Measurements from ENCODE around the gene EIF3F. TPM values are rescaled to one million over a fixed set of nuclear protein-coding genes. Genes with fewer than 3 reads are reported as not detected.

The EIF3F gene
- total RNA-seq, 1 experiment from 2014 or later = 293 TPM

DNA sequence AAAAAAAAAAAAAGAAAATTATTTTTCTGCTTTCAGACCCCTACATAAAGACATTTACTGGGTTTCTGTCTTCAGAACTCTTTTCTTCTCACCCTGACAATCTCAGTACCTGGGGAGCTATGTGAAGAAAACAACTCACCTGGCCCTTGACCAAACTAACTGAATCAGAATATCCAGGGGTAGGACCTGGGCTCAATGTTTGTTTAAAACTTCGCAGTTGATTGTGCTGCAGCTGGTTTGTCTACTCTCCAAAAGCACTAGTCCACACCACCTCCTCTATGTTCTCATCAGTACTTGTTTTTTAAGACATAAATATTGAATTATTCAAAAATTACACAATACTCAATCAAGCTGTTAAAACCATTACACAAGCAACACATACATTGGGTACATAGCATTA, 34.8 kb downstream of the EIF3F start:
- DNase-seq (ENCODE audit: low spot score) = no peak

DNA sequence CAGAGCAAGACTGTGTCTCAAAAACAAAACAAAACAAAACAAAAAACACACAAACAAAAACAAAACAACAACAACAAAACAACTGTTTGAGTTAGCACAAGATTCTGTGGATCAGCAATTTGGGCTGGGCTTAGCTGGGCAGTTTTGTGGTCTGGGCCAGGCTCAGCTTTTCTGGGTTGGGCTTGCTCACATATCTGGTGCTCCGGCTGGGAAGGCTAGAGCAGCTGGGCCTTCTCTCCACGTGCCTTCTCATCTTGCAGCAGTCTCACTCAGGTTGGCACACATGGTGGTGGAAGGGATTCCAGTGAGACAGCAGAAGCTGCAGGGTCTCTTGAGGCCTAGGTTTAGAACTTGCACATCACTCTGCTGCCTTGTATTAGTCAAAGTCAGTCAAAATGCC, 35.7 kb downstream of the EIF3F start:
- DNase-seq (ENCODE audit: low spot score) = no peak

DNA sequence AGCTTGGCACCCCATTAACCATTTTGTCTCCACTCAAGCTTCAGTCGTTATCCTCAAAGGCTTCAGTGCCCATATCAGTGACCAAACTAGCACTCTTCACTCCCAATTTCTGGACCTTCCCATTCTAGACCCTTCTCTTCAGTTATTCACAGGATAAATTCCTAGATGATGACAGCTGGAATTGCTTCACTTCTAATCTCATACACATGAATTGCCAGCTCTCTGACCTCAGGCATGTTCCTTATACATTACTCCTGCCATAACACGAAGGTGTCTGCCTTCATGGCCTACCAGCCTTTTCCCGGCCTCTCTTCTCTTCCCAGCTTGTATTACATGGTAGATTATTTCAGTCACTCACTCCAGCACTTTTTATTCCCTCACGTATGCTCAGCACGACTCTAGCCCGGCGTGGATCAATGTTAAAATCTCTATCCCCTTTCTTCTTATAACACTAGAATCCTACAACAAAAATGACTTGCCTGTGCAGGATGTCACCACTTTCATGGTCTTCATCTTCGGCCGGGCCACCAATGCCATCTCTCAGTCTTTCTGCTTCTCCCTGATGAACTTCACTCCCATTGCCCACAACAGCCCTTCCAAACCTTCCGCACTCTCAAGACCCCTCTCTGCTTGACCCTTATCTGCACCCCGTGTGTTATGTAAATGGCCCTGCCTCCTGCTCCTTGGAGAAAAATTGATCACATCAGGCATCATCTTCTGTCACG, 36.9 kb downstream of the EIF3F start:
- no peak for DNase-seq (ENCODE audit: low spot score)

DNA sequence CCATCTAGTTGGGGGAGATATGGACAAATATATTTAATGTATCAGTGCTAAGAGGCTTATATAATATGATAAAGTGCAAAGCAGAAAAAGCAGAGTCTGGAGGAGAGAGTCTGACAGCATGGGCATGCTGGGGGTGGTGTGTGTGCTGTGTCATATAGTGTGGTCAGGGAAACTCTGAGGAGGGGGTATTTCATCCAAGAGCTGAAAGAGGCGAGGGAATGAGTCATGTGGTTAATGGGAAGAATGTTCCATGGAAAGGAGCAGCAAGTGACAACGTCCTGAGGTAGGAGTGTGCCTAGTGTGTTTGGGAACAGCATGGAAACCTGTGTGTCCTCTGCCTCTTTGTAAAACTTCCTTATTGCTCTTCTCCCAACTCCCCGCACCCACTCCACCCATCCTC, 38.0 kb downstream of the EIF3F start:
- peak; percentile 47 for DNase-seq (ENCODE audit: low spot score)

DNA sequence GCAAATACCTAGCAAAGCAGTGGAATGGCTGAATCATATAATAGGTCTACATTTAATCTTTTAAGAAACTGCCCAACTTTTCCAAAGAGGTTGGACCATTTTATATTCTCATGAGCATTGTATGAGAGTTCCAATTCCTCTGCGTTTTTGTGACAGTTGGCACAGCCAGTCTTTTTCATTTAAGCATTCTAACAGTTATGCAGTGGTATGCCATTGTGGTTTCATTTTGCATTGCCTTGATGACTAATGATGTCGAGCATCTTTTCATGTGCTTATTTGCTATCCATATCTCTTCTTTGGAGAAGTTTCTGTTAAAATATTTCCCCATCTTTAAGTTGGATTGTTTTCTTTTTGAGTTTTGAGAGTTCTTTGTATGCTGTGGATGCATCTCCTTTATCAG, 38.7 kb downstream of the EIF3F start:
- DNase-seq (ENCODE audit: low spot score) = peak; percentile 79

DNA sequence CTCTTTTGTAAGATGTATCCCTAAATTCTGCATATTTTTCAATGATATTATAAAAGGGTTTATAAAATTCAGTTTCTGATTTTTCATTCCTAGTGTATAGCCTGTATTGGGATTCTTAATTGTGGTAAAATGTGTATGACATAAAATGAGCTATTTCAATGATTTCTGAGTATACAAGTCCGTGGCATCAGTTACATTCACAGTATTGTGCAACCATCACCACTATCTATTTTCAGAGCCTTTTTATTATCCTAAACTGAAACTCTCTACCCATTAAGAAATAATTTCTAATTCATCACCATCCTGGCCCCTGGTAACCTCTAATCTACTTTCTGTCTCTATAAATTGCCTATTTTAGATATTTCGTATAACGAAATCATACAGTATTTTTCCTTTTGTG, 39.8 kb downstream of the EIF3F start:
- DNase-seq (ENCODE audit: low spot score) = no peak

DNA sequence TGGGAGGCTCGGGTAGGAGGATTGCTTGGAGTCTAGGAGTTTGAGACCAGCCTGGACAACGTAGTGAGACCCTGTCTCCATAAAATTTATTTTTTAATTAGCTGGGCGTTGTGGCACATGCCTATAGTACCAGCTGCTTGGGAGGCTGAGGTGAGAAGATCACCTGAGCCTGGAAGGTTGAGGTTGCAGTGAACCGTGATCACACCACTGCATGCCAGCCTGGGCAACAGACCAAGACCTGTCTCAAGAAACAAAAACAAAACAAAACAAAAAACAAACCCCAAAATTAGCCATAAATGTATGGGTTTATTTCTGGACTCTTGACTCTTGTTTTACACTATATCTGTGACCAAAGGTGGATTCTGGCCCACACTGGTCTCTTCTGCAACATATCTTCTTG, 41.6 kb downstream of the EIF3F start:
- DNase-seq (ENCODE audit: low spot score) = no peak

DNA sequence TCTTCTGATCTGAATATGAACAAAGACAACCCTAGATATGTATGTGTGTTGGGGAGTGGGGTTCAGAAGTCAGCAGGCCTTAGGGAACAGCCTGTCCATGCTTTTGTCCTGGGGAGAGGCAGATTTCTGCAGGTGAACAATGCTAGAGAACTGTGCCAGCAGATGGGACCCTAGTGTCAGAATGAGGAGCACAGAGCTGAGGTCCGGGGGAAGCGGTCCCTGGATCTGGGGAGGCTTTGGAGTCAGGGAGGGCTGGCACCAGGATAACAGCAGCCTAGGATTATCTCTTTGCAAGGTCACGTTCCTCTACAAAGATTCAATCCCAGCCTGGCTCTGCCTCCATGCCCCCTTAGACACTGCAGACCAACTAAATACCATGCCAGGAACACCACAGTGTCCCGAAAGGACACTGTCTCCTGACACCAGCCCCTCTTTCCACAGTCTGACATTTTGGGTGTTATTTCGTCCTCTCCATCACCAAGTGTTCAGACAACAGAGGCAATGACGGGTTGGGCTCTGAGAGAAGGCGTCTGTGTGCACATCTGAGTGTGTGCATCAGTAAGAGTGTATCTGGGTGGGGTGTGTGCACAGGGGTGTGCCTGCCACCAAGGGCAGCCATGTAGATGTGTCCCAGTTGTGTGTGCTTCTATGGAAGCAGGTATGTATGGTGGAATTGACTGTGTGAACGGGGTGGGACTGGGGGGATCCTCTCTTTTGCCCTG, 43.5 kb downstream of the EIF3F start:
- no peak for DNase-seq (ENCODE audit: low spot score)

DNA sequence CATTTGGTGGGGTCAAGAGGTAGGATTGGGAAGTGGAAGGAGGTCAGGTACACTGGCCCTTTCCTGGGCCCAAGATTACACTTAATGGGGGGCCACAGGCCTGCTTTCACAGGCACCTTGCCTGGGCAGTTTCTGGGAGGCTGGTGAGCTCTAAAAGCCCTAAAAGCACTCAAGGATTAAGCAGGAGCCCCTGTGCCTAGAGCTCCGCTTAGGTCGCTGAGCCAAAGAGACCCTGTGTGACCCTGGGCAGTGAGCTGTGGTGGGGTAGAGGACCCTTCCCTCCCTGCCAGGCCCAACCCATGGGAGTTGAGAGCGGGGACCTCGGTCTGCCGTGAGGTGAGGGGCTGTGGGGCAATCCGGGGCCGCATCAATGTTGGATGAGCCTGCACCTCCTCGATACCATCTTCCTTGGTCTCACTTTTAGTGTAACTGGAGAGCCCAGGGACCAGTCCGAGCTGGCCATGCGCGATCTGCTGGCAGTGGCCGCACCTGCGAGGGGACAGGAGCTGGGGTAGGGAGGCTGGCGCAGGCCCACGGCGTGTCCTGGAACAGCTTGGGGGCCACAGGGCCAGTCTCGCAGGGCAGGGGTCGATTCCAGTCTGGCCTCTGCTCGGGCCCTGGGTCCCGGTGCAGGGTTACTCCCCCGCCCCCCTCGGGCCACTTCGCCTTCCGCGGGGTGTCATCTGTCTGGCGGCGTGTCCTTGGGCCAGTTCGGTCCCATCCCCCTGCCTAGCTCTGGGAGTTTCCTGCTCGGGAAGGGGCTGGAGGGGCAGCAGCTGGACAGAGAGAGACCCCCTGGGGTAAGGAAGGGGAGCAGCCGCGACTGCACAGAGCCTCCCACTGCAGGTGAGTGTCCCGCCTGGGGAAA, 44.3 kb downstream of the EIF3F start:
- no peak for DNase-seq (ENCODE audit: low spot score)

DNA sequence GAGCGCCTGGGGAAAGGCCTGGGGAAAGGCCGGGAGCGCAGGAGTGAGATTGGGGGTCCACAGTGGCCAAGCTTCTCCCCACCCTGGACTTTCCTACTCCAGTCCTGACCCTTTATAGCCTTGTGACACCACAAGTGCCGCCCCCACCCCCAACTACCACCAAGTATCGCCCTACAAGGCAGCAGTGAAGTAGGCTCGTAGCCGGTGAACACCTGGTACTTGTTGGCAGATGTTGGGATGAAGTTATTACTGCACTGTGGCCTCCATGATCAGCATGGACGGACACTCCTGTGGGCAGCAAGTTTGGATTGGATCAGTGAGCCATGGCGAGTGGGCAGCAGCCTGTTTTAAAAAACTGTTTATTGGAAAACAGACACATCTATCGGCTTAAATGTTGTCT, 45.0 kb downstream of the EIF3F start:
- no peak for DNase-seq (ENCODE audit: low spot score)

DNA sequence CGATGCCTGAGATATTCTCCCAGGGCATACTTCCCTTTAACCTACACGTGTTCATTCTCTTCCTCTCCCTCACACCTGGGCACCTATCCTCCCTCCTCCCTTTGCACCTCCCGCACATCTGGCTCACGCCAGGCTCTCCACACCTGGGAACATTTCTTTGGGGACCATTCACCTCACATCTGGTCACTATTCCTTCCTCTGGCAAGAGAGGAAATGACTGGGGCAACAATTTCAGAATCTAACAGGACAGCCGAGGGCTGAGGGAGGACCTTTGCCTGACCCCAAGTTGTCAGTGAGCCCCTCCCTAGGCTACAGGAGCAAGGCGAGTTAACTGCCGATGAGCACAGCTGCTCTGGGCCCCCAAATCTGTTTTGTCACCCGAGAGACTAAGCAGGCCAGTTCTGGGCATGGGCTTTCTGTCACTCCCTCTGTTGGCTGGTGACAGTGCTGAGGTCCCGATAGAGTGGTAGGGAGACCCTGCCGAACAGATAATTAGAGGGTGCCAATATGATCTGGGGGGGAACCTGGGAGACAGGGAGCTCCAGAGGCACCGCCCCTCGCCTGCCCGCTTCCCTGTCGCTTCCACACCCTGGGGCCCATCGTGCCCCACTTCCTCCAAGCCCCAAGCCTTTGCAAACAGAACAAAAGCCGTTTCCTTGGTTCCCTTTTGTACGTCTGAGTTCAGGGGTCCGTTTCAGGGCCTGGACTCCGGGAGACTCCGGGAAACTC, 45.6 kb downstream of the EIF3F start:
- no peak for DNase-seq (ENCODE audit: low spot score)

DNA sequence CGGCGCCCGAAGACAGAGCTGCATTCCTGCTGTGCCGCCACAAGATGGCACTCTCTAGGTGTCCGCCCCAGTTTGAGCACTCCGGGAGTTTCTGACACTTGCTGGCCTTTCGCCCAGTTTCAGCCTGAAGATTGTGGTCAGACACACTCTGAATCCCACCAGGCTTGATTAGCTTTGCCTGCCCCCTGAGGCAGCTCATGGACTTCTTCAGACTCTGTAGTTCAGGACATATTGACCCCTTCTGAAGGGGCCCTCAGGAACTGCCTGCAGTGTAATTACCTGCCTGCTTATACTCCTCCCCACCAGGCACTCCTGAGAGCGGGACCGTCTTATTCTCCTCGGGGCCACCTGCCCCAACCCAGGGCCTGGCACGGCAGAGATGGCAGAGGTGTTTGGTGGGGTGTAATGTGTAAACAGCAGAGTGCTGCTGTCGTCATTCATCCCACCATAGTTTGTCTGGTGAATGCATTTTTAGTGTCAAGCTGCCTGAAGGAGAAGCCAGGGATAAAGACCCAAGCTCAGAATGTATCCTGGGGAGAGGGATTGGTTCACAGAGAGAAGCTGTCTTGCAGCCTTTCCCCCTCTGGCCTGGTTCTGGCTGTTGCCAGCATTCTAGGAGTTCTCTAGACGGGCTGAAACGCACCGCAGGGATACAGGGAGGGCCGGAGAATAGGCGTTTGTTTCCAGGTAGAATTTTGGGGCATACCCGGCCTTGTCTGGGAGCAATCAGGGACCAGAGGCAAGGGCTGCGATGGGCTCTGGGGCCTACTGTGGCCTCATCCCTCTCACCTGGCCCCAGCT, 46.4 kb downstream of the EIF3F start:
- peak; percentile 72 for DNase-seq (ENCODE audit: low spot score)

DNA sequence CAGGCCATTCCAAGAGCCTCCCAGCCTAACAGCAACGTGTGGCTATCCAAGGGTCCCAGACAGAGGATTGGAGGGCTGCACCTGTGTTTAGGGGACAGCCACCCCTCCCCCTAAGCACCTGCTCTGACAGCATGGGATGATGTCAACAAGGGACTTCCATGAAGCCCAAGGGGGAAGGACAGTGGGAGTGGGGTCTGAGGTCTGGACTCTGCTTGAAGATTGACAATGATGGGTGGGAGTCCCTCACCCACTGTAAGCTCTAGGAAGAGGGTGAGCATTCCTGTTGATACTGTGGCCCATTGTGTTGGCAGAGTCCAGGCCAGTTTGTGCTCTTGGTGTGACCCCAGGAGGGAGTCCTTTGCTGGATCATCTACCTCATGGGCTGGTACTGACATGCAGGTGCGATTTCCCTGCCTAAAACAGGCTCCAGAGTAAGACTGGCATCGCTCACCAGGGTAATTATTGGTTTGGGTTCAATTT, 47.0 kb downstream of the EIF3F start:
- DNase-seq (ENCODE audit: low spot score) = no peak

DNA sequence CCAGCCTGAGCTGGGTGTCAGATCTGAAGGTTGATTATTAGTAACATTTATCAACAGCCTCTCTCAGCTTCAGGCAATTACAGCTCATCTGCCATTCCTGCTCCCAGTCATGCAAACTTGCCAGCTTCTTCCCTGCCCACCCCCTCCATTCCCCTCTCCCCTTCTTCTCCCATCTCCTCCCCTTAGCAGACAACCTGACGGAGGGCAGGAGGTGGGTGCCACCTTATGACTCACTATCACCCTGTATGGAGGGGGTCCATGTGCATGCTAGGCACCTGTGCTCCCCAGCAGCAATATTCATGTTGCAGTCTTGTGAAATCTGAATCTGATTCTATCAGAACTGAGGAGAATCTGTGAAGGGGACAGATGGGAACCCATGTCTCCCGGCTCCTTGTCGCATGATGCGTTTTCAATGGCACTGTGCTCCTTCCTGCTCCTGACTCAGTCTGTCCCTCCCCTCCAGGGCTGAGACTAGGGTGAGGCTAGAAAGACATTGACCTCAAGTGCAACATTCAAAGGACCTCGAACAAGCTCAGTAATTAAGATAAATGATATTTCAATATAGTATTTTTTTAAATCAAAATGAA, 47.6 kb downstream of the EIF3F start:
- DNase-seq (ENCODE audit: low spot score) = no peak

DNA sequence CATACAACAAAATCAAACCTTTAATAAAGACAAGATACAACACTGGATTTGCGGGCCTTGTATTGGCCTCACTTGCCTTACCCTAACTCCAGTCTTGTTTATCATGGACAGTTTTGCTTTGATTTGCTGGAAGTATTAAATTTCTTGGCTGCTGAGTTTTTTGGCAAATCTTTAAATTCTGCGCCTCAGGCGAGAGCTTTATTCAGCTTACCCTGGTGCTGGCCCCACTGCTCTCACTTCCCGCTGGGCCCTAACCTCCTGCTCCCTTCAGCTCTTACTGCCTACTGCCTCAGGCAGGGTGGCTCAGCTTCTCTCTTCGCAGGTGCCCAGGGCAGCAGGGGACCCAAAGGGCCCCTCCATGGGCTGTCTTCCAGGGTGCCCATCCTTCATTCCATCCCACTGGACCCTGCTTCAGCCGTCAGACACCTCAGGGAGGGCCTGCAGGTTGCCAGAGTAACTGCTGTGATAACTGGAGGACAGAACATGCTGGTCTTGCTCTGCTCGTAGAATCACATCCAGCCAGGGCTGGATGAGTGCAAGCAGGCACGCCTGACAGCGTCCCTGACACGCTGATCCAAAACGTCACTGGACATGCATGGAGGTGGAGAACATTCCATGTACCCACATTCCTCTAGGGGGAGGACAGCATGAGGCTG, 48.2 kb downstream of the EIF3F start:
- no peak for DNase-seq (ENCODE audit: low spot score)

DNA sequence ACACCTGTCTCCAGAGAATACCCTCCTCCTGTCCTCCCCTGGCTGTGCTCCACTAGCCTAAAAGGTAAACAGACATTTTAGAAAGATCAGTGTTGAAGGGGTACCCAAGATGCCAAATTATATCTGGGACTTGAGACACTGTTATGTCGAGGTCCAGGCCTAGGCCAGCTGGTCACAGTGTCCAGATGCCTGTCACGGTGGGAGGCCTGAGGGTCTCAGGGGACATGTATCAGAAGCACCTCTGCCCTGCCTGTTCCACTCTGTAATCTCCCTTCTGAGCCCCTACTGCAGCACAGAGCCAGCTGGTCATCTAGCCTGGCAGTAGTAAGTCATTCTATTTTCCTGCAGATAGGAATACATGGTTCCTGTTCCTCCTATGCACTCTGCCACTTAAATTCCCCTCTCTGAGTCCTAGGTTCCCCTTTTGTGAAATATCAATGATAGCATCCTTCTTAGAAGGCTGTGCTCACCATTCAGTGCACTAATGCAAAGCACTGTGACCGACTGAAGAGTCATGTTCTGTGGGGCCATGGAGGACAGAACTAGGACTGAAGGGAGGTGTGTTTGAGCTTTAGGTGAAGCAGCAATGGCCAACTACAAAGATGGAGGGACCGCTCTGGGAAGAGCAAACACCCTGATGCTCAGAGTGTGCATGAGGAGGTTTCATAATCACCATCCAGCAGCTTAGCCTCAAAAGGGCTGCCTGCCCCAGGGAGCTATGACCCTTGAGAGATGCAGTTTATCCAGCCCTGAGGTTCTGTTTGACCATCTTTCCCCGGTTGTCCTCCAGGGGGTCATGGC, 49.1 kb downstream of the EIF3F start:
- DNase-seq (ENCODE audit: low spot score) = no peak

DNA sequence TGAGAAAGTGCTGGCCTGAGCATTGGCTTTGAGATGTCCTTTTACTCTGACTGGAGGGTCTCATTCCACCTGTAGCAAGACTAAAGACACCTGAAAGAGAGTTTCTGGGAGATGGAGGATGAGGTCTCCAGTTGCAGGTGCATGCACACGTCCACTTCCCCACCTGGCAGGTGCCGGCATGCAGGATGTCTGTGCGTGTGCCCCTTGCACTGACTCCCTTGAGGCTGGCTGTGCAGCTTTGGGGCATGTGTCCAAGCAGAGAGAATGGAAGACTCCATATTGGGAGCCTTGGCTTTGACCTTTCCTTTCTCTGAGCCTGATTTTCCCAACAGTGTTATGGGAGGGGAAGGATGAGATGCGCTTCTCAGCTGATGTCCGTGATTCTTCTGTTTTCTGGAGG, 49.8 kb downstream of the EIF3F start:
- no peak for DNase-seq (ENCODE audit: low spot score)

DNA sequence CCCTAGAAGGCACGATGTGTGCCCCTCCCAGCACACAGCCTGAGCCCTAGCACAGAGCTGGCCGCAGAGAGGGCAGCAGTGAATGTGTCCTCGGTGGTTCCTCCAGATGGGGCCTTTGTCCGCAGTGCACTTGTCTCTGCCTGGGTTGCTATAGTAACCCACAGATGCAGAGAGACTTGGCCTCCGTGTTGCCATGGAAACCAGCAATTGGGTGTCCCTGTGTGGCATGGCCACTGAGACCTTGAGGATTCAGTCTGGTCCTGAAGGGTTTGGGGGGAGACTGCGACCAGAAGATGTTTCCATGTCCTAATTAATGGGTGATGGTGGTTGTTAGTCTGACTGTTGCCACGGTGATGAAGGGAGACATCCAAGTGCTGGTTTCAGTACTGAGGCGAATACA, 51.3 kb downstream of the EIF3F start:
- no peak for DNase-seq (ENCODE audit: low spot score)

Measured in A172 (cell line).